Measurements from ENCODE around the gene MYO3B. TPM values are rescaled to one million over a fixed set of nuclear protein-coding genes. Genes with fewer than 3 reads are reported as not detected.

Gene MYO3B
- total RNA-seq, 1 experiment from 2014 or later: 0.09 TPM

DNA sequence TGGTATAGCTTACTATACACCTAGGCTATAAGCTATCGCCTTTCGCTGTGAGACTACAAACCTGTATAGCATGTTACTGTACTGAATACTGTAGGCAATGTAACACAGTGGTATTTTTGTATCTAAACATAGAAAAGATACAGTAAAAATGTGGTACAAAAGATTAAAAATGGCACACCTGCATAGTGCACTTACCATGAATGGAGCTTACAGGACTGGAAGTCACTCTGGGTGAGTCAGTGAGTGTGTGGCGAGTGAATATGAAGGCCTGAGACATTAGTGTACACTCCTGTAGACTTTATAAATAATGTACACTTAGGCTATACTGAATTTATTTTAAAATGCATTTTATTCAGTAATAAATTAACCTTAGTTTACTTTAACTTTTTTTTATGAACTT lies 279.0 kb downstream of the MYO3B start:
- H3K9me3 Mint-ChIP-seq (ENCODE audit: unreplicated experiment): peaks cover 15% of the 10 kb centered on the region
- H3K36me3 ChIP-seq (ENCODE audit: control insufficient read depth, insufficient read depth, low read length): no peaks in the 10 kb centered on the region
- peak overlapping the region; percentile 57 for H3K4me3 Mint-ChIP-seq (ENCODE audit: unreplicated experiment)
- no peaks in the 10 kb centered on the region for H3K27me3 ChIP-seq (replicated peaks; ENCODE audit: control insufficient read depth, insufficient read depth, low read length)
- H3K27ac Mint-ChIP-seq (ENCODE audit: unreplicated experiment): peak overlapping the region; percentile 49
- no peaks in the 10 kb centered on the region for H3K27me3 Mint-ChIP-seq (ENCODE audit: insufficient read depth, unreplicated experiment)
- peaks cover 41% of the 10 kb centered on the region for H3K4me1 Mint-ChIP-seq (ENCODE audit: low read depth, unreplicated experiment)
- ChIA-PET CTCF (no interaction called here), POLR2A (interaction anchor here (0.6 kb wide), 1 partner anchor 376 kb away, joined by 3 read pairs; no protein-coding TSS in a partner anchor)
- H3K4me1 ChIP-seq: peaks cover 36% of the 10 kb centered on the region
- H3K36me3 Mint-ChIP-seq (ENCODE audit: insufficient read depth, unreplicated experiment): no peaks in the 10 kb centered on the region
- intact Hi-C loops (cut with micrococcal nuclease; ENCODE audit: unreplicated experiment): loop anchor here (1.0 to 5.0 kb wide), 5 partner anchors 11 to 310 kb away; partner anchors contain the start of gene SP5
- no TSS peak for BruUV-seq (replicated peaks)
- TF ChIP-seq, protein P1, sequence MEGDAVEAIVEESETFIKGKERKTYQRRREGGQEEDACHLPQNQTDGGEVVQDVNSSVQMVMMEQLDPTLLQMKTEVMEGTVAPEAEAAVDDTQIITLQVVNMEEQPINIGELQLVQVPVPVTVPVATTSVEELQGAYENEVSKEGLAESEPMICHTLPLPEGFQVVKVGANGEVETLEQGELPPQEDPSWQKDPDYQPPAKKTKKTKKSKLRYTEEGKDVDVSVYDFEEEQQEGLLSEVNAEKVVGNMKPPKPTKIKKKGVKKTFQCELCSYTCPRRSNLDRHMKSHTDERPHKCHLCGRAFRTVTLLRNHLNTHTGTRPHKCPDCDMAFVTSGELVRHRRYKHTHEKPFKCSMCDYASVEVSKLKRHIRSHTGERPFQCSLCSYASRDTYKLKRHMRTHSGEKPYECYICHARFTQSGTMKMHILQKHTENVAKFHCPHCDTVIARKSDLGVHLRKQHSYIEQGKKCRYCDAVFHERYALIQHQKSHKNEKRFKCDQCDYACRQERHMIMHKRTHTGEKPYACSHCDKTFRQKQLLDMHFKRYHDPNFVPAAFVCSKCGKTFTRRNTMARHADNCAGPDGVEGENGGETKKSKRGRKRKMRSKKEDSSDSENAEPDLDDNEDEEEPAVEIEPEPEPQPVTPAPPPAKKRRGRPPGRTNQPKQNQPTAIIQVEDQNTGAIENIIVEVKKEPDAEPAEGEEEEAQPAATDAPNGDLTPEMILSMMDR (IDR thresholded peaks at IDR 0.05; ENCODE audit: insufficient read depth in 1 of 2, low read depth in 1 of 2, low read length in 1 of 2, severe bottlenecking in 1 of 2, unreplicated experiment in 1 of 2): no peak
- no peak overlapping the region for H3K4me3 ChIP-seq (ENCODE audit: low read depth, low read length)
- DNase-seq: no peak
- peaks cover 12% of the 10 kb centered on the region for H3K9me3 ChIP-seq

DNA sequence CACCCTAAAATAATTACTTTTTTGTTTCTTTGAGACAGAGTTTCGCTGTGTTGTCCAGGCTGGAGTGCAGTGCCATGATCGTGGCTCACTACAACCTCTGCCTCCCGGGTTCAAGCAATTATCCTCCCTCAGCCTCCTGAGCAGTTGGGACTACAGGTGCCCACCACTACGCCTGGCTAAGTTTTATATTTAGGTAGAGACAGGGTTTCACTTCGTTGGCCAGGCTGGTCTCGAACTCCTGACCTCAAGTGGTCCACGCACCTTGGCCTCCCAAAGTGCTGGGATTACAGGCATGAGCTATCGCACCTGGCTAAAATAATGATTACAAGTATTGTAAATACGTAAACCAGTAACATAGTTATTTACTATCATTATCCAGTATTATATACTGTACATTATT lies 279.8 kb downstream of the MYO3B start:
- peaks cover 15% of the 10 kb centered on the region for H3K9me3 Mint-ChIP-seq (ENCODE audit: unreplicated experiment)
- peaks cover 36% of the 10 kb centered on the region for H3K4me1 ChIP-seq
- CTCF ChIA-PET: no interaction called here
- no peaks in the 10 kb centered on the region for H3K36me3 Mint-ChIP-seq (ENCODE audit: insufficient read depth, unreplicated experiment)
- TF ChIP-seq, protein P1 (IDR thresholded peaks at IDR 0.05; ENCODE audit: insufficient read depth in 1 of 2, low read depth in 1 of 2, low read length in 1 of 2, severe bottlenecking in 1 of 2, unreplicated experiment in 1 of 2): no peak
- no peaks in the 10 kb centered on the region for H3K27me3 ChIP-seq (replicated peaks; ENCODE audit: control insufficient read depth, insufficient read depth, low read length)
- peaks cover 49% of the 10 kb centered on the region for H3K4me1 Mint-ChIP-seq (ENCODE audit: low read depth, unreplicated experiment)
- no peaks in the 10 kb centered on the region for H3K36me3 ChIP-seq (ENCODE audit: control insufficient read depth, insufficient read depth, low read length)
- no peak overlapping the region for H3K4me3 Mint-ChIP-seq (ENCODE audit: unreplicated experiment)
- no peaks in the 10 kb centered on the region for H3K27me3 Mint-ChIP-seq (ENCODE audit: insufficient read depth, unreplicated experiment)
- DNase-seq: no peak
- H3K9me3 ChIP-seq: peaks cover 8% of the 10 kb centered on the region
- BruUV-seq (replicated peaks): no TSS peak
- intact Hi-C loops (cut with micrococcal nuclease; ENCODE audit: unreplicated experiment): loop anchor here (2.0 to 5.0 kb wide), 4 partner anchors 19 to 310 kb away; partner anchors contain the start of gene SP5
- no peak overlapping the region for H3K4me3 ChIP-seq (ENCODE audit: low read depth, low read length)
- POLR2A ChIA-PET: no interaction called here
- H3K27ac Mint-ChIP-seq (ENCODE audit: unreplicated experiment): no peak overlapping the region

DNA sequence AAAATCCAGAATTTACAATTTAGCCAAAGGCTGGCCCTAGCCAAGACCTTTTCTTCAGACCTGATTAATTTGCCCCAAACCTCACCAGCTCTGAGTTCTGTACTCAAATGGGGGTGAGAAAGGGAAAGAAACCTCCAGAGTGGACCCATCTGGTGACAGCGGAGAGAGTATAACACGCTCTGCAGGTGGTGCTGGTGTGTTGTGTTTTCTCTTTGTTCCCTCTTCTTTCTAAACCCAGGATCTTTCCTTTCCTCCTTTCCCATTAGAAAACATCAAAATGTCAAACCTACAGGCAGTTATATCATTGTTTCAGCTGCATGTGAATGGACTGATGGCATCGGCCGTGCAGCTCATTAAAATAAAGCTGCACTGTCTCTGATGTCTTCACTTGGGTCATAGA lies 283.9 kb downstream of the MYO3B start:
- no TSS peak for BruUV-seq (replicated peaks)
- Mint-ChIP-seq H3K36me3 (ENCODE audit: insufficient read depth, unreplicated experiment) (no peaks in the 10 kb centered on the region), H3K4me3 (ENCODE audit: unreplicated experiment) (no peak overlapping the region), H3K9me3 (ENCODE audit: unreplicated experiment) (no peaks in the 10 kb centered on the region), H3K27me3 (ENCODE audit: insufficient read depth, unreplicated experiment) (no peaks in the 10 kb centered on the region), H3K4me1 (ENCODE audit: low read depth, unreplicated experiment) (peaks cover 15% of the 10 kb centered on the region), H3K27ac (ENCODE audit: unreplicated experiment) (peak overlapping the region; percentile 14)
- CTCF ChIA-PET: interaction anchor here (0.7 to 2.5 kb wide), 7 partner anchors 16 to 354 kb away, joined by 3 to 10 read pairs (median 5); partner anchors contain the start of gene SP5
- peaks cover 3% of the 10 kb centered on the region for H3K4me1 ChIP-seq
- H3K4me3 ChIP-seq (ENCODE audit: low read depth, low read length): no peak overlapping the region
- no peaks in the 10 kb centered on the region for H3K9me3 ChIP-seq
- no peaks in the 10 kb centered on the region for H3K27me3 ChIP-seq (replicated peaks; ENCODE audit: control insufficient read depth, insufficient read depth, low read length)
- DNase-seq: no peak
- no peaks in the 10 kb centered on the region for H3K36me3 ChIP-seq (ENCODE audit: control insufficient read depth, insufficient read depth, low read length)
- intact Hi-C loops (cut with micrococcal nuclease; ENCODE audit: unreplicated experiment): loop anchor here (1.0 kb wide), 2 partner anchors 253 to 350 kb away; partner anchors contain the start of gene SP5
- POLR2A ChIA-PET: interaction anchor here (0.7 kb wide), 1 partner anchor 48 kb away, joined by 5 read pairs; no protein-coding TSS in a partner anchor
- TF ChIP-seq, protein P1 (IDR thresholded peaks at IDR 0.05; ENCODE audit: insufficient read depth in 1 of 2, low read depth in 1 of 2, low read length in 1 of 2, severe bottlenecking in 1 of 2, unreplicated experiment in 1 of 2): peak; percentile 19 to 25

Data from Caco-2 (cell line).